Adrenal gland (tissue), 5 donors: Measurements from ENCODE around the gene MRPS30.

Experiments used
- POLR2A ChIP-seq, 2 donors: fragments of 450-650 bp; IDR thresholded peaks; one replicate each; pipeline ENCODE4 v1.6.1; 2017; ENCODE audit warnings: antibody characterized with exemption in 2 of 2, mild to moderate bottlenecking in 2 of 2, moderate library complexity in 1 of 2
- TF ChIP-seq, protein P1 (sequence below), 6 experiments: fragments of 450-650 bp in 4 of 6; fragments of 200-600 bp in 2 of 6; sonication (generic) in 1 of 6; IDR thresholded peaks; 1 replicate in 5 of 6; 2 replicates in 1 of 6; pipeline versions ENCODE4 v1.5.1 to v1.8.0; 2016 to 2021; ENCODE audit warnings: antibody characterized with exemption in 6 of 6, mild to moderate bottlenecking in 2 of 6, moderate library complexity in 1 of 6
- donor health status: DM: no; HTN: no; CAD: no.

DNA sequence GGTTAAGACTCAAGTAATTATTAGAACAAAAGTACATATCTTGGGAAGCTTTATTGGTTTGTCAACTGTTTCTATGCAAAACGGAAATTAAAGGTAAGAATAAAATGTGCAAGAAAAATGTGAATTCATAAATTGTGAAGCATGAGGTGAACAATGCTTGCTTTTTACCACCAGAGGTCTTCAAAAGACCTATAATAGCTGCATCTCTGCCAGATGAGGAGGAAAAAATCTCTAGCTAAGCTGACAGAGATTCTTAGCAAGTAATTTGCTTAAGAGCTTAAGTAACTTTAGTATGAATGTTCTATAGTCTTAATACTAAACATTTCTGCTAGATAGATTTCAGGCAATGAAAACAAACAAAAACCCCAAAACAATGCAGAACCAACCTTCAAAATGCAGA lies 54.1 kb downstream of the MRPS30 start:
- TF ChIP-seq, protein P1, sequence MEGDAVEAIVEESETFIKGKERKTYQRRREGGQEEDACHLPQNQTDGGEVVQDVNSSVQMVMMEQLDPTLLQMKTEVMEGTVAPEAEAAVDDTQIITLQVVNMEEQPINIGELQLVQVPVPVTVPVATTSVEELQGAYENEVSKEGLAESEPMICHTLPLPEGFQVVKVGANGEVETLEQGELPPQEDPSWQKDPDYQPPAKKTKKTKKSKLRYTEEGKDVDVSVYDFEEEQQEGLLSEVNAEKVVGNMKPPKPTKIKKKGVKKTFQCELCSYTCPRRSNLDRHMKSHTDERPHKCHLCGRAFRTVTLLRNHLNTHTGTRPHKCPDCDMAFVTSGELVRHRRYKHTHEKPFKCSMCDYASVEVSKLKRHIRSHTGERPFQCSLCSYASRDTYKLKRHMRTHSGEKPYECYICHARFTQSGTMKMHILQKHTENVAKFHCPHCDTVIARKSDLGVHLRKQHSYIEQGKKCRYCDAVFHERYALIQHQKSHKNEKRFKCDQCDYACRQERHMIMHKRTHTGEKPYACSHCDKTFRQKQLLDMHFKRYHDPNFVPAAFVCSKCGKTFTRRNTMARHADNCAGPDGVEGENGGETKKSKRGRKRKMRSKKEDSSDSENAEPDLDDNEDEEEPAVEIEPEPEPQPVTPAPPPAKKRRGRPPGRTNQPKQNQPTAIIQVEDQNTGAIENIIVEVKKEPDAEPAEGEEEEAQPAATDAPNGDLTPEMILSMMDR (IDR thresholded peaks at IDR 0.05) = peak in 1 of 6 experiments; percentile 23
- no peak for TF ChIP-seq POLR2A (IDR thresholded peaks at IDR 0.05)
